ACC112 (cell line): Measurements from ENCODE around the gene MCEE.

Source experiments
- H2AFZ ChIP-seq: fragments of 200-600 bp; sonication (generic); one replicate; pipeline ENCODE4 v1.6.0; 2017; ENCODE audit warnings: antibody characterized with exemption, low read length; ENCODE audit not compliant: unreplicated experiment
- H3K27ac ChIP-seq: fragments of 200-600 bp; sonication (generic); 2 replicates; pipeline ENCODE4 v1.5.1; 2014; ENCODE audit warnings: low read depth, mild to moderate bottlenecking, antibody characterized with exemption, low read length, moderate library complexity
- H3K27me3 ChIP-seq: fragments of 200-600 bp; sonication (generic); 2 replicates; pipeline ENCODE4 v1.6.1; 2014; ENCODE audit warnings: mild to moderate bottlenecking, antibody characterized with exemption, low read length, moderate library complexity, mixed read lengths; ENCODE audit not compliant: insufficient read depth
- H3K36me3 ChIP-seq: fragments of 200-600 bp; sonication (generic); 2 replicates; pipeline ENCODE4 v1.6.1; 2016; ENCODE audit warnings: mild to moderate bottlenecking, antibody characterized with exemption, low read length, moderate library complexity, mixed read lengths; ENCODE audit not compliant: insufficient read depth
- H3K4me1 ChIP-seq: fragments of 200-600 bp; sonication (generic); one replicate; pipeline ENCODE4 v1.6.1; 2016; ENCODE audit warnings: low read length, mixed read lengths; ENCODE audit not compliant: insufficient read depth, unreplicated experiment, control insufficient read depth
- H3K4me3 ChIP-seq: fragments of 200-600 bp; sonication (generic); 2 replicates; pipeline ENCODE4 v1.5.1; 2014; ENCODE audit warnings: mild to moderate bottlenecking, low read depth, low read length
- H3K79me2 ChIP-seq: fragments of 200-600 bp; sonication (generic); one replicate; pipeline ENCODE4 v1.6.0; 2016; ENCODE audit warnings: low read length; ENCODE audit not compliant: control insufficient read depth, unreplicated experiment, insufficient read depth

The MCEE gene

DNA sequence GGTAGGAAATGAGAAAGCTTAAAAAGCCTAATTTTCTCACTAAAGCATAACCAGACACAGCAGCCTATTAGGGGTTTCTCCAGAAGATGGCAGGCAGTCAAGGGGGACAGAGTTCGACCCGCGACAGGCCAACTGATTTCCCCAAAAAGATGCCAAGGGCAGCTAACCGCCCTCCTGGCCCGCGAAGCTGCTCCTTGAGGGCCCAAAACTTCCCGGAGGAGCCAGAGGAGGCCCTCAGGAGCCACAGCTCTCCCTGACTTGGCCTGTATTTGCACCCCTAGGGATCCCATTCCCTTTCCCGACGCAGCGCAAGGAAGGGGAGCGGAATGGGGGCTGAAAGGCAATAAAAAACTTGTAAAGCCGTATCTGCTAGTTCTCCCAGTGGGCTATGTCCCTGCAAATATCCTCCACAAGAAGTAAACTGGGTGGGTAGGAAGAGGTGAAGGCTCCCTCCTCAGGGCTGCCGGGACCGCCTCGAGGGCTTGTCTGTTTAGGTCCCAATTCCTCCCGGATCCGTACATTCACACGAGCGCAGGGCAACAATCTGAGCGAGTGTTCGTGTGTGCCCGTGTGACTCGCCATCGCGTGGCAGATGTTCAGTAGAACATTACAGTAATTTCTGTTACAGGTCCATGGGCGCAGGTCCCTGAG lies 62.3 kb downstream of the MCEE start:
- peaks cover 11% of the 10 kb centered on the region for H3K27me3 ChIP-seq

GRCh38 chr2:71066856-71067255 lies 63.2 kb downstream of the MCEE start:
- Histone ChIP-seq H3K27ac (no peak overlapping the region), H3K4me3 (peak overlapping the region; percentile 88; the same call in 1 of the 2 replicates), H3K4me1 (peaks cover 21% of the 10 kb centered on the region), H3K79me2 (peaks cover 33% of the 10 kb centered on the region), H3K27me3 (peaks cover 11% of the 10 kb centered on the region), H2AFZ (no peak overlapping the region), H3K36me3 (no peaks in the 10 kb centered on the region)

More for the DNA sequence above, 62.3 kb downstream of the MCEE start:
- Histone ChIP-seq H3K79me2 (peaks cover 41% of the 10 kb centered on the region), H3K4me3 (peak overlapping the region; percentile 88), H3K36me3 (no peaks in the 10 kb centered on the region), H3K27ac (peak overlapping the region; percentile 84), H2AFZ (peak overlapping the region; percentile 83), H3K4me1 (peaks cover 21% of the 10 kb centered on the region)

GRCh38 chr2:71064754-71065621 lies 65.0 kb downstream of the MCEE start:
- Histone ChIP-seq H3K36me3 (no peaks in the 10 kb centered on the region), H3K79me2 (peaks cover 15% of the 10 kb centered on the region), H2AFZ (no peak overlapping the region), H3K27me3 (peaks cover 20% of the 10 kb centered on the region), H3K27ac (no peak overlapping the region), H3K4me1 (peaks cover 12% of the 10 kb centered on the region), H3K4me3 (no peak overlapping the region)

- Histone ChIP-seq H3K4me3 (no peak overlapping the region), H3K27me3 (peaks cover 20% of the 10 kb centered on the region), H3K79me2 (peaks cover 6% of the 10 kb centered on the region), H2AFZ (no peak overlapping the region), H3K36me3 (no peaks in the 10 kb centered on the region), H3K27ac (no peak overlapping the region), H3K4me1 (peaks cover 6% of the 10 kb centered on the region)
Observed at GRCh38 chr2:71064110-71064611, 65.9 kb downstream of the MCEE start.

- no peaks in the 10 kb centered on the region for H3K79me2 ChIP-seq
- peaks cover 6% of the 10 kb centered on the region for H3K4me1 ChIP-seq
- no peak overlapping the region for H3K4me3 ChIP-seq
- H3K36me3 ChIP-seq = no peaks in the 10 kb centered on the region
- no peak overlapping the region for H3K27ac ChIP-seq
- no peak overlapping the region for H2AFZ ChIP-seq
- peaks cover 26% of the 10 kb centered on the region for H3K27me3 ChIP-seq
Observed at GRCh38 chr2:71063216-71063615, 66.8 kb downstream of the MCEE start.

GRCh38 chr2:71060871-71061270 lies 69.2 kb downstream of the MCEE start:
- Histone ChIP-seq H3K4me1 (no peaks in the 10 kb centered on the region), H3K79me2 (no peaks in the 10 kb centered on the region), H2AFZ (no peak overlapping the region), H3K27me3 (peaks cover 26% of the 10 kb centered on the region), H3K4me3 (no peak overlapping the region), H3K36me3 (no peaks in the 10 kb centered on the region), H3K27ac (no peak overlapping the region)

GRCh38 chr2:71060211-71060610 lies 69.8 kb downstream of the MCEE start:
- Histone ChIP-seq H3K27ac (no peak overlapping the region), H3K4me1 (no peaks in the 10 kb centered on the region), H3K79me2 (no peaks in the 10 kb centered on the region)

More at GRCh38 chr2:71060211-71060610, 69.8 kb downstream of the MCEE start:
- Histone ChIP-seq H3K27me3 (peaks cover 26% of the 10 kb centered on the region), H3K36me3 (no peaks in the 10 kb centered on the region), H2AFZ (no peak overlapping the region), H3K4me3 (no peak overlapping the region)
